ENCODE results near the gene GCK. TPM values are rescaled to one million over a fixed set of nuclear protein-coding genes. Genes with fewer than 3 reads are reported as not detected.

Gene GCK
- total RNA-seq, 4 donors from 2014 or later = 0.25 to 1.2 TPM; not detected in 2

DNA sequence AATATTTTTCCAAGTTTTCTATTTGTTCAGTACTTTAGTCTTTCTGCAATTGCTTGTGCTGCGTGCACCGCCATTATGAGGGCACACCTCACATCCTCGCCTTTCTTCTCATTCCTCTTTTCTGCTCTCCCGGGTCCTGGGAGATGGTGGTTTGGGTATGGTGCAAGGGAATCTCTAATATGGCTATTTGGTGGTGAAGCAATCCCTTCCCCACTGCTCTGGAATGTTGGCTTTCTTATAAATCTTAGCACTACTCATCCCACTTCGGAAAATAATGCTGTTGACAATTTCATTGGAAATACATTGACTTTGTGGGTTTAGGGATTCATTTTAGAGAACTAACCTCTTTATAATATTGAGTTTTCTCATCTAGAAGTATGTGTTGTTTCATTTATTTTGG, 1.9 kb upstream of the GCK start:
- 86 to 88% methylated on average over 5 of the region's 5 CpGs for WGBS, 2 donors
- no peak overlapping the region for H3K4me3 ChIP-seq (ENCODE audit: low read depth, poor library complexity, severe bottlenecking)
- TF ChIP-seq POLR2A (IDR thresholded peaks at IDR 0.05) = no peak
- TF ChIP-seq, protein P1, sequence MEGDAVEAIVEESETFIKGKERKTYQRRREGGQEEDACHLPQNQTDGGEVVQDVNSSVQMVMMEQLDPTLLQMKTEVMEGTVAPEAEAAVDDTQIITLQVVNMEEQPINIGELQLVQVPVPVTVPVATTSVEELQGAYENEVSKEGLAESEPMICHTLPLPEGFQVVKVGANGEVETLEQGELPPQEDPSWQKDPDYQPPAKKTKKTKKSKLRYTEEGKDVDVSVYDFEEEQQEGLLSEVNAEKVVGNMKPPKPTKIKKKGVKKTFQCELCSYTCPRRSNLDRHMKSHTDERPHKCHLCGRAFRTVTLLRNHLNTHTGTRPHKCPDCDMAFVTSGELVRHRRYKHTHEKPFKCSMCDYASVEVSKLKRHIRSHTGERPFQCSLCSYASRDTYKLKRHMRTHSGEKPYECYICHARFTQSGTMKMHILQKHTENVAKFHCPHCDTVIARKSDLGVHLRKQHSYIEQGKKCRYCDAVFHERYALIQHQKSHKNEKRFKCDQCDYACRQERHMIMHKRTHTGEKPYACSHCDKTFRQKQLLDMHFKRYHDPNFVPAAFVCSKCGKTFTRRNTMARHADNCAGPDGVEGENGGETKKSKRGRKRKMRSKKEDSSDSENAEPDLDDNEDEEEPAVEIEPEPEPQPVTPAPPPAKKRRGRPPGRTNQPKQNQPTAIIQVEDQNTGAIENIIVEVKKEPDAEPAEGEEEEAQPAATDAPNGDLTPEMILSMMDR (IDR thresholded peaks at IDR 0.05) = no peak
- intact Hi-C loops (cut with DNase I; ENCODE audit: low total_unique reads) = no loop called here
- DNase-seq (ENCODE audit: low spot score in 2 of 2) = no peak

DNA sequence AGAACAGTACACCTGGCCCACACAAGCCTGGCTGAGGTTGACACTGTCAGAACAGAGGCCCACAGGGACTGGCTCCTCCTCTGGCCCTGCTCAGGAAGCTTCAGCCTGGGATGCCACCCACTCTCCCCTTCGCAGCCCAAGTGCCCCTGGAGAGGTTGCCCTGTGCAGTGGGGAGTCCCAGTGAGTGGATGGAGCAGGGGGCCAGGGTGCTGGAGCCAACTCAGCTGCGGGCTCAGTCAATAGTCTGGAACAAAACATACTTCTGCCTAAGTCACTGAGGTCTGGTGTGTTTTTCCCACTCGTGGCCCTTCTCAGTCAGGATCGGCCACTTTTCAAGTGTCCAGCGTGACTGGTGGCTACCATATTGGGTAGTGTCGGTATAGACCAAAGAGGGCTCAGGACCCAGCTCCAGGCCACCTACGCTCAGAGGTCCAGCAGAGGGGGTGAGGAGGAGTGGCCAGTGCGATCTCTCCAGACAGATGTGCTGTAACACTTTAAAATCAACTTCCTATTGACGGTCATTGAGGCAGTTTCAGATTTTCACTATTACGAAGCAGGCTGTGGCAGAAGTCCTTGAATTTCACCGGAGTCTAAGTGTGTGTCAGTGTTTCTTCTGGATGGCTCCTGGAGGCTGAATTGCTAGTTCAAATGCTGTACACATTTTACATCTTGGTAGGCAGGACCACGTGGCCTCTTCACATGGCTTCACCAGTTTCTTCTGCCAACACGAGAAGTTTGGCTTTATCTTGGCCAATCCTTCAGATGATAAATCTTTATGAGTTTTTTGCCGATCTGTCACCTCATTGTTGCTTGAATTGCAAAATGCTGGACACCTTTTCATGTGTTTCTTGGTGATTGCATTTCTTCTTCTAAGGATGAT, 994 bp upstream of the GCK start:
- DNase-seq (ENCODE audit: low spot score in 2 of 2) = peak in 1 of 2 donors; percentile 76
- intact Hi-C loops (cut with DNase I; ENCODE audit: low total_unique reads) = no loop called here
- no peak for TF ChIP-seq POLR2A (IDR thresholded peaks at IDR 0.05)
- TF ChIP-seq, protein P1 (IDR thresholded peaks at IDR 0.05) = no peak
- no peak overlapping the region for H3K4me3 ChIP-seq (ENCODE audit: low read depth, poor library complexity, severe bottlenecking)
- 84 to 91% methylated on average over 14 of the region's 14 CpGs for WGBS, 2 donors

DNA sequence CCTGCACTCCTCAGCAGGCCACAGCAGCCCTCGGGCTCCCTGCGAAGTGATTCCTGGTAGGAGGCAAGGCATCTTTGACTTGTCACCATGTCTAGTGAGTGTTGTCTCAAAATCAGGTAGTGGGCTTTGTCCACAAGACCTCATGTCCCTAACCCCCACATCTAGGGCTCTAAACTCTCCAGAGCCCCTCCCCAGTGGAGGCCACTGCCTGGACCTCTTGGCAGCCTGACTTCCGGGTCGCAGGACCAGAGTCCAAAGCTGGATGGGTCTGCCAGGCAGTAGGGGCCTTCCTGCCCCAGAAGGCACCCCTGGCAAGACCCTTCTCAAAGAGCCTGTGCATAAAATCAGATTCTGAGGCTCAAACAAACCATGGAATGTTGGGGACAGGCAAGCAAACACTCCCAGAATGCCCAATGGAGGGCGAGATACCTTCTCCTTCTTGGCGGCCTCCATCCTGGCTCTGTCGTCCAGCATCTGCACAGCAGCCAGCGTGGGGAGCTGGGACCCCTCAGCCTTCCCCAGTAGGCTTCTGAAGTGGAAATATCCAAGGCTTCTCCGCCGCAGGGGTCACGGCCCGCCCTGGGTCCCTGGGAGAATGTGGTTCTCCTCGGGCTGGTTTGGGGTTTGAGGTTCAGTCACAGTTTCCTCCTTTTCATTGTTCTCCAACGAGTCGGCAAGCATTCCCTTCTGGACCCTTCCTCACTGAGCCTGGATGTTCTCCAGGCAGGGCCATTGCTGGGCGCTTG, 586 bp downstream of the GCK start:
- no peak for TF ChIP-seq POLR2A (IDR thresholded peaks at IDR 0.05)
- TF ChIP-seq, protein P1 (IDR thresholded peaks at IDR 0.05) = no peak
- DNase-seq (ENCODE audit: low spot score in 2 of 2) = peak in 1 of 2 donors; percentile 56
- WGBS, 2 donors = 85 to 87% methylated on average over 16 of the region's 16 CpGs
- H3K4me3 ChIP-seq (ENCODE audit: low read depth, poor library complexity, severe bottlenecking) = no peak overlapping the region
- intact Hi-C loops (cut with DNase I; ENCODE audit: low total_unique reads) = no loop called here

DNA sequence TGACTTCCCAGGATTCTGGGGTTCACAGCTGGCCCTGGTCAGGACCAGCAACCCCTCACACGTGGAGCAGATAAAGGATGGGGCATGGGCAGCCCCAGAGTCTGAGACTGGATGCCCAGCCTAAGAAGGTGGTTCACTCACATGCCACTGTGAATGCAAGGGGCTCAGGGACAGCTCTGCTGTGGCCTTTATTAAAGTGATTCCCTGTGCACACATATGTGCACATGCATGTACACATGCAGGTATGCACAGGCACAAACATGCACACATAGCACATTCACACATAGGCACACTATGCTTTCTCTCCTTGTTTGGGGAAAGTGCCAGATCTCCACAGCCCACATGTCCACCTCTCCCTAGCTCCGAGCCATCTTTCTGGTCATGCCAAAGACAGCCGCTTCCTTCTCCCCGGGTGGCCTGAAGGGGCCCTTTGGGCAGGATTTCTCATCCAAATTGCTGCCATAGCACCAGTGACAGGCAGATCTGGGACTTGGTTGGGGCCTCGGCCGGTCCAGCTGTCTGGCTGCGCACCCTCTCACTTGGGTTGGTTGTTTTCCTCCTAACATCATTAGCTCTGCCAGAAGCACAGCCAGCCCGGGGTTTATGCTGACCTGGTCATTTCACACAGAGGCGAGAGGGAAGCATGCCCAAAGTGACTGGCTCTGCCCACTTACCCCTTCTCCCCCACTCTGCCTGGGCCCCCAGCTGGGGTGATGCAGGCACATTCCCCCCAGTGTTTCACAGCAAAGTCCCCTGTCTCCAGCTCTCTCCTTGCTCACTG, 1.4 kb downstream of the GCK start:
- TF ChIP-seq, protein P1 (IDR thresholded peaks at IDR 0.05) = no peak
- H3K4me3 ChIP-seq (ENCODE audit: low read depth, poor library complexity, severe bottlenecking) = no peak overlapping the region
- intact Hi-C loops (cut with DNase I; ENCODE audit: low total_unique reads) = no loop called here
- WGBS, 2 donors = 50 to 61% methylated on average over 9 of the region's 9 CpGs
- peak in 1 of 2 donors; percentile 75 for DNase-seq (ENCODE audit: low spot score in 2 of 2)

DNA sequence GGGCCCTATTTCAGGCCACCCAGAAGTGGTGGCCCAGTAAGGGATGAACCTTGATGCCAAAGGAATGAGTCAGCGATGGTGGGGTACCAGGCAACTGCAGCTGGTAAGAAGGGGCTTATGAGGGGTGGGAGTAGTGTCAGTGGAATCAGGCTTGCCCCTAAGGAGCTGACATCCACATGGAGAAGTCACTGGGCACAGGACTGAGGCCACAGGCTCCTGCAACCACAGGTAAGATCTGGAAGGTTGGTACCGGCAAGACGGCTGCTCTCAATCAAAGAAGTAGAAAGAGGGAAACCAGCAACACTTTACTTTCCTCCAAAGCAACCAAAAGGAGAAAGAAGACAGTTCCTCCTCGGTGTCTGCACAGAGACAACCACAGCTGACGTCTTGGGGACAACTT, 2.5 kb downstream of the GCK start:
- no peak overlapping the region for H3K4me3 ChIP-seq (ENCODE audit: low read depth, poor library complexity, severe bottlenecking)
- DNase-seq (ENCODE audit: low spot score in 2 of 2) = peak in 1 of 2 donors; percentile 43
- intact Hi-C loops (cut with DNase I; ENCODE audit: low total_unique reads) = no loop called here
- 82 to 85% methylated on average over 5 of the region's 5 CpGs for WGBS, 2 donors
- TF ChIP-seq POLR2A (IDR thresholded peaks at IDR 0.05) = no peak
- TF ChIP-seq, protein P1 (IDR thresholded peaks at IDR 0.05) = no peak
